BJ (cell line): ENCODE measurements around the gene TM9SF1. TPM values are rescaled to one million over a fixed set of nuclear protein-coding genes. Genes with fewer than 3 reads are reported as not detected.

Source experiments
- CTCF ChIA-PET: fragments of 350-600 bp; formaldehyde crosslinking; extraction: SDS; loops from one replicate; lab custom pipeline; 2021; ENCODE audit warnings: antibody characterized with exemption, inconsistent platforms; lab: Yijun Ruan, JAX
- POLR2A ChIA-PET: fragments of 300-600 bp; sonication (Branson Sonifier 250); formaldehyde crosslinking; extraction: SDS; loops from one replicate; lab custom pipeline; 2021; ENCODE audit warnings: antibody characterized with exemption; lab: Charles Lee
- DNase-seq: peaks from one replicate; pipeline ENCODE4 v3.0.0-alpha.2; 2011; ENCODE audit warnings: low read depth
- H3K27me3 ChIP-seq: 2 replicates; pipeline ENCODE4 v1.6.0; 2011; ENCODE audit warnings: low read length; ENCODE audit not compliant: control insufficient read depth, insufficient read depth
- H3K36me3 ChIP-seq: 2 replicates; pipeline ENCODE4 v1.5.1; 2011; ENCODE audit warnings: low read length; ENCODE audit not compliant: control insufficient read depth, insufficient read depth
- H3K4me3 ChIP-seq: 2 replicates; pipeline ENCODE4 v1.5.1; 2011; ENCODE audit warnings: low read depth, mild to moderate bottlenecking, control low read depth, low read length
- CTCF ChIP-seq: IDR thresholded peaks from 2 replicates; pipeline ENCODE4 v1.5.1; 2011; ENCODE audit warnings: low read depth, mild to moderate bottlenecking, control low read depth, inconsistent platforms, low read length, moderate library complexity; ENCODE audit not compliant: insufficient read depth
- polyA plus RNA-seq: library from polyadenylated mRNA; depleted of rRNA; stranded (reverse); fragments of >200 nt; gene quantifications from 2 replicates; pipeline ENCODE4 v1.2.3, GENCODE V29; 2011

Gene TM9SF1
- polyA plus RNA-seq, 1 experiment, result 59.2 TPM

- ChIA-PET CTCF (interaction anchor here (0.6 to 2.0 kb wide), 6 partner anchors 14 to 75 kb away, joined by 3 to 9 read pairs (median 4); partner anchors contain the start of genes CIDEB and IRF9), POLR2A (no interaction called here)
- H3K36me3 ChIP-seq, result peaks cover 24% of the 10 kb centered on the region
Observed at GRCh38 chr14:24235804-24236688, 40.8 kb upstream of the TM9SF1 start.

GRCh38 chr14:24234095-24235005 lies 39.1 kb upstream of the TM9SF1 start:
- Histone ChIP-seq H3K27me3 (no peaks in the 10 kb centered on the region), H3K4me3 (no peak overlapping the region), H3K36me3 (peaks cover 10% of the 10 kb centered on the region)
- POLR2A ChIA-PET, result no interaction called here
- CTCF ChIA-PET, result interaction anchor here (0.8 to 2.0 kb wide), 7 partner anchors 8 to 74 kb away, joined by 3 to 15 read pairs (median 7); partner anchors contain the start of genes CIDEB, IRF9 and TINF2
- no peak for DNase-seq
- no peak for TF ChIP-seq CTCF

More at GRCh38 chr14:24235804-24236688, 40.8 kb upstream of the TM9SF1 start:
- H3K4me3 ChIP-seq, result no peak overlapping the region
- DNase-seq, result no peak
- H3K27me3 ChIP-seq, result no peaks in the 10 kb centered on the region
- TF ChIP-seq CTCF, result no peak

GRCh38 chr14:24233538-24233866 lies 38.3 kb upstream of the TM9SF1 start:
- no peak for TF ChIP-seq CTCF
- POLR2A ChIA-PET, result no interaction called here

GRCh38 chr14:24232645-24233537 lies 37.6 kb upstream of the TM9SF1 start, which contains the start of gene GMPR2:
Gene GMPR2 (plus strand): TSS chr14:24232929. CDS start chr14:24233254, 325 bp downstream.
- TF ChIP-seq CTCF, result no peak
- peaks cover 4% of the 10 kb centered on the region for H3K36me3 ChIP-seq
- DNase-seq, result no peak
- peak within 1 kb of the TSS; percentile 62 for H3K4me3 ChIP-seq
- H3K27me3 ChIP-seq, result no peaks in the 10 kb centered on the region
- ChIA-PET POLR2A (no interaction called here), CTCF (interaction anchor here (0.8 to 1.6 kb wide), 4 partner anchors 9 to 64 kb away, joined by 3 to 15 read pairs (median 4); partner anchors contain the start of genes RABGGTA and TINF2)

More at GRCh38 chr14:24233538-24233866, 38.3 kb upstream of the TM9SF1 start:
- H3K4me3 ChIP-seq, result peak overlapping the region; percentile 62
- DNase-seq, result no peak
- CTCF ChIA-PET, result interaction anchor here (1.1 to 1.6 kb wide), 2 partner anchors 9 to 17 kb away, joined by 4 to 15 read pairs; partner anchors contain the start of gene TINF2
- H3K36me3 ChIP-seq, result peaks cover 8% of the 10 kb centered on the region; the same call in 1 of the 2 replicates
- no peaks in the 10 kb centered on the region for H3K27me3 ChIP-seq
